NCI-H1417 (cell line): ENCODE data around the gene STAG1.
"Not testable (repeated sequence)": the region's sequence is repeated elsewhere in the genome, so short reads cannot be mapped to it uniquely, and the experiment has no call there.

ENCODE experiments used
- DNase-seq, 3 experiments: peaks; one replicate each; lab custom pipeline; 2025; lab: John Stamatoyannopoulos, UW

The STAG1 gene

GRCh38 chr3:136396916-136397315 lies 355.3 kb downstream of the STAG1 start:
- DNase-seq, result no peak

GRCh38 chr3:136390574-136390973 lies 361.6 kb downstream of the STAG1 start:
- no peak for DNase-seq

GRCh38 chr3:136387031-136387430 lies 365.1 kb downstream of the STAG1 start:
- DNase-seq, result no peak

- DNase-seq, result no peak
Observed at GRCh38 chr3:136385457-136385856, 366.7 kb downstream of the STAG1 start.

GRCh38 chr3:136381051-136381450 lies 371.1 kb downstream of the STAG1 start:
- DNase-seq, result no peak

GRCh38 chr3:136380530-136380929 lies 371.6 kb downstream of the STAG1 start:
- DNase-seq, result no peak

- DNase-seq, result no peak
Observed at GRCh38 chr3:136378011-136378410, 374.2 kb downstream of the STAG1 start.

- DNase-seq, result peak in 1 of 3 experiments; percentile 27
Observed at GRCh38 chr3:136377508-136377907, 374.7 kb downstream of the STAG1 start.

GRCh38 chr3:136375800-136376199 lies 376.4 kb downstream of the STAG1 start:
- not testable (repeated sequence) for DNase-seq

- no peak for DNase-seq
Observed at GRCh38 chr3:136366289-136366688, 385.9 kb downstream of the STAG1 start.

- peak in 1 of 3 experiments; percentile 14 for DNase-seq
Observed at GRCh38 chr3:136353461-136353860, 398.7 kb downstream of the STAG1 start.

GRCh38 chr3:136351905-136352304 lies 400.3 kb downstream of the STAG1 start:
- no peak for DNase-seq

GRCh38 chr3:136351351-136351750 lies 400.8 kb downstream of the STAG1 start:
- no peak for DNase-seq

- DNase-seq, result no peak
Observed at GRCh38 chr3:136350557-136350956, 401.6 kb downstream of the STAG1 start.

GRCh38 chr3:136350132-136350531 lies 402.0 kb downstream of the STAG1 start:
- DNase-seq, result no peak

GRCh38 chr3:136346486-136346885 lies 405.7 kb downstream of the STAG1 start:
- DNase-seq, result no peak

- DNase-seq, result peak in 1 of 3 experiments; percentile 17
Observed at GRCh38 chr3:136343873-136344555, 408.2 kb downstream of the STAG1 start.

- peak in 1 of 3 experiments; percentile 39 for DNase-seq
Observed at GRCh38 chr3:136343446-136343845, 408.7 kb downstream of the STAG1 start.

- DNase-seq, result no peak
Observed at GRCh38 chr3:136336329-136337100, 415.7 kb downstream of the STAG1 start.

- DNase-seq, result not testable (repeated sequence)
Observed at GRCh38 chr3:136334726-136335125, 417.5 kb downstream of the STAG1 start.

GRCh38 chr3:136334209-136334608 lies 418.0 kb downstream of the STAG1 start:
- no peak for DNase-seq

- no peak for DNase-seq
Observed at GRCh38 chr3:136332776-136333175, 419.4 kb downstream of the STAG1 start.

GRCh38 chr3:136332302-136332701 lies 419.9 kb downstream of the STAG1 start:
- DNase-seq, result no peak
